NB4 (cell line): Measurements from ENCODE around the gene DICER1.

Experiments
- MYC ChIP-seq: IDR thresholded peaks from 2 replicates; pipeline ENCODE4 v1.6.1; 2011; ENCODE audit warnings: low read depth, low read length
- TF ChIP-seq, protein P1 (sequence below): IDR thresholded peaks from one replicate; pipeline ENCODE4 v1.5.1; 2012; ENCODE audit warnings: low read depth, low read length

DNA sequence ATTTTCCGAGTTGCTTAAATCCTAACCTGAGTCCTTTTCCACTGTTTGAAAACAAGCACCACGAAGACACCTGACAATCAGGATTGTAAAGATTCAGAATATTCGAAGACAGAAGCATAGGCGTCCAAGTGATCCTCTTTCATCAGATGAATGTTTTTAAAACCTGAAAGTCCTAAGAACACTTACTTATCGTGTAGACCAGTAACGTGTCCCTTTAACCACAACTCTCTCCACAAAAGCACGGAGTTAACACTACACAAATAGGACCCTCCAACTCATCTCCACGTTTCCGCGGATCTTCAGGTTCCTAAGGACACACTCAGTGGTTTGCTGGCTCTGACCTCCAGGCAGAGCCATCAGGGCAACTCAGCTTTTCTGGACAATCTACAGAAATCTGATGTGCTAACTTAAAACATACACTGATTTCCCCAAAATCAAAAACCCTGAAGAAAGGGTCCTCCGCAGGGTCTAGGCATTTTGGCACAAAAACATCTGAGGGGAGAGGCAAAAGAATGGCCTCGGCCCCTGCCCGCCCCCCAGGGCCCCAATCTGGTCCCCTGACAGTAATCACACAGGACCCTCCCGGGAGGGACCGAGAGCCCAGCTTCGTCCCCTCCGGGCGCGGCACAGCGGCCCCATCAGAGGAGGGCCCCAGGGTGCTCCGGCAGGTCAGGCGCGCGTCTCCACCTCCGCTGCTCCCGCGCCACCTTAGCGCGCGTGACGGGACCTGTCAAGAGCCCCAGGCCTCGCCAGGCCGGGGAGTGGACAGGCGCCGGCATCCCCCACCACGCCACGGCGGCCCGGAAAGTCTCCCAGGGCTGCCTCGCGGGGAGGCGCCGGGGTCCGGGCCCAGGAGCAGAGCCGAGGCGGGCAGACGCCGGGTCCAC lies 925 bp downstream of the DICER1 start:
- no peak for TF ChIP-seq MYC
- TF ChIP-seq, protein P1, sequence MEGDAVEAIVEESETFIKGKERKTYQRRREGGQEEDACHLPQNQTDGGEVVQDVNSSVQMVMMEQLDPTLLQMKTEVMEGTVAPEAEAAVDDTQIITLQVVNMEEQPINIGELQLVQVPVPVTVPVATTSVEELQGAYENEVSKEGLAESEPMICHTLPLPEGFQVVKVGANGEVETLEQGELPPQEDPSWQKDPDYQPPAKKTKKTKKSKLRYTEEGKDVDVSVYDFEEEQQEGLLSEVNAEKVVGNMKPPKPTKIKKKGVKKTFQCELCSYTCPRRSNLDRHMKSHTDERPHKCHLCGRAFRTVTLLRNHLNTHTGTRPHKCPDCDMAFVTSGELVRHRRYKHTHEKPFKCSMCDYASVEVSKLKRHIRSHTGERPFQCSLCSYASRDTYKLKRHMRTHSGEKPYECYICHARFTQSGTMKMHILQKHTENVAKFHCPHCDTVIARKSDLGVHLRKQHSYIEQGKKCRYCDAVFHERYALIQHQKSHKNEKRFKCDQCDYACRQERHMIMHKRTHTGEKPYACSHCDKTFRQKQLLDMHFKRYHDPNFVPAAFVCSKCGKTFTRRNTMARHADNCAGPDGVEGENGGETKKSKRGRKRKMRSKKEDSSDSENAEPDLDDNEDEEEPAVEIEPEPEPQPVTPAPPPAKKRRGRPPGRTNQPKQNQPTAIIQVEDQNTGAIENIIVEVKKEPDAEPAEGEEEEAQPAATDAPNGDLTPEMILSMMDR = no peak
